NCI-H82 (cell line): ENCODE measurements around the gene VWA3A.
"Not testable (repeated sequence)": the region's sequence is repeated elsewhere in the genome, so short reads cannot be mapped to it uniquely, and the experiment has no call there.

Experiments used
- DNase-seq: peaks from one replicate; lab custom pipeline; 2025; lab: John Stamatoyannopoulos, UW

Gene VWA3A

GRCh38 chr16:22092143-22092933, at the start of gene VWA3A:
VWA3A (plus strand) TSS chr16:22092541; CDS start chr16:22092638, 97 bp downstream.
- DNase-seq = no peak

GRCh38 chr16:22043882-22044281, 48.5 kb upstream of the VWA3A start:
- DNase-seq = not testable (repeated sequence)

GRCh38 chr16:22045888-22046287, 46.5 kb upstream of the VWA3A start:
- not testable (repeated sequence) for DNase-seq

- no peak for DNase-seq
Observed at GRCh38 chr16:22050963-22051362, 41.4 kb upstream of the VWA3A start.

- no peak for DNase-seq
Observed at GRCh38 chr16:22052980-22053379, 39.4 kb upstream of the VWA3A start.

GRCh38 chr16:22053921-22054341, 38.4 kb upstream of the VWA3A start:
- no peak for DNase-seq

- DNase-seq = no peak
Observed at GRCh38 chr16:22054847-22055590, 37.3 kb upstream of the VWA3A start.

- peak; percentile 56 for DNase-seq
Observed at GRCh38 chr16:22055881-22056280, 36.5 kb upstream of the VWA3A start.

- DNase-seq = peak; percentile 94
Observed at GRCh38 chr16:22063888-22064467, 28.4 kb upstream of the VWA3A start.

- no peak for DNase-seq
Observed at GRCh38 chr16:22065252-22065651, 27.1 kb upstream of the VWA3A start.

- no peak for DNase-seq
Observed at GRCh38 chr16:22070361-22071330, 21.7 kb upstream of the VWA3A start.

GRCh38 chr16:22071331-22071910, 20.9 kb upstream of the VWA3A start:
- peak; percentile 22 for DNase-seq

GRCh38 chr16:22073350-22073749, 19.0 kb upstream of the VWA3A start:
- DNase-seq = no peak

GRCh38 chr16:22075043-22075757, 17.1 kb upstream of the VWA3A start:
- no peak for DNase-seq

- no peak for DNase-seq
Observed at GRCh38 chr16:22075776-22076175, 16.6 kb upstream of the VWA3A start.

GRCh38 chr16:22077700-22078313, 14.5 kb upstream of the VWA3A start:
- peak; percentile 82 for DNase-seq

GRCh38 chr16:22078656-22079055, 13.7 kb upstream of the VWA3A start:
- DNase-seq = no peak

- DNase-seq = no peak
Observed at GRCh38 chr16:22081050-22081449, 11.3 kb upstream of the VWA3A start.

GRCh38 chr16:22086440-22086839, 5.9 kb upstream of the VWA3A start:
- no peak for DNase-seq

GRCh38 chr16:22088642-22089041, 3.7 kb upstream of the VWA3A start:
- DNase-seq = no peak
